Measurements from ENCODE around the gene NUP188. TPM values are rescaled to one million over a fixed set of nuclear protein-coding genes. Genes with fewer than 3 reads are reported as not detected.

Gene NUP188
- total and polyA plus RNA-seq, 10 of the 15 experiments (the other 5 are each of a cell fraction or from before 2014, with no cell fraction given) = 1.4 to 73.7 (median 48.9) TPM

GRCh38 chr9:128927731-128928411 lies 19.6 kb upstream of the NUP188 start:
- ChIA-PET POLR2A (interaction anchor here (0.7 to 1.4 kb wide), 3 partner anchors 66 to 222 kb away, joined by 3 read pairs; partner anchors contain the start of gene ENDOG), RAD21 (ENCODE audit: unreplicated experiment) (interaction anchor here (1.1 to 3.1 kb wide), 8 partner anchors 51 to 566 kb away, joined by 3 to 14 read pairs (median 6); partner anchors contain the start of genes ENDOG and SPOUT1), CTCF (interaction anchor here (0.8 to 8.0 kb wide), 29 partner anchors 8 to 566 kb away, joined by 3 to 158 read pairs (median 4); partner anchors contain the start of genes ENDOG, KYAT1, LRRC8A and PKN3), SMC1A (ENCODE audit: uncharacterized antibody, unreplicated experiment) (interaction anchor here (1.0 to 5.1 kb wide), 7 partner anchors 20 to 565 kb away, joined by 3 to 53 read pairs (median 5); partner anchors contain the start of gene SPOUT1)
- no peaks in the 10 kb centered on the region for H3K79me2 ChIP-seq (ENCODE audit: control insufficient read depth, insufficient read depth, low read length)
- no peaks in the 10 kb centered on the region for H3K27me3 ChIP-seq (replicated peaks in 1 of 2; ENCODE audit: control insufficient read depth in 2 of 2, insufficient read depth in 2 of 2, low read length in 1 of 2)
- H3K36me3 ChIP-seq (ENCODE audit: control insufficient read depth in 2 of 2, insufficient read depth in 2 of 2, low read length in 1 of 2) = no peaks in the 10 kb centered on the region
- no peaks in the 10 kb centered on the region for H4K20me1 ChIP-seq (ENCODE audit: control insufficient read depth, insufficient read depth)
- no peak overlapping the region for H3K9ac ChIP-seq (ENCODE audit: control insufficient read depth, insufficient read depth, low read length)
- no TSS peak for BruUV-seq (replicated peaks)
- intact Hi-C loops (cut with micrococcal nuclease; ENCODE audit: unreplicated experiment) = loop anchor here (1.0 to 5.0 kb wide), 3 partner anchors 46 to 281 kb away; partner anchors contain the start of genes KYAT1 and LRRC8A
- H3K4me2 ChIP-seq (ENCODE audit: control insufficient read depth, insufficient read depth) = no peak overlapping the region
- no peak overlapping the region for H3K27ac ChIP-seq (ENCODE audit: control insufficient read depth, insufficient read depth)
- H3K4me1 ChIP-seq (ENCODE audit: control insufficient read depth, insufficient read depth, low read length) = no peaks in the 10 kb centered on the region
- peak; percentile 9 for DNase-seq (ENCODE audit: low read depth, low spot score)
- ATAC-seq = peak; percentile 94
- no peak overlapping the region for H3K4me3 ChIP-seq
- TF ChIP-seq FOS (IDR thresholded peaks at IDR 0.05; ENCODE audit: borderline replicate concordance, extremely low read depth, insufficient read length) (no peak), TCF12 (IDR thresholded peaks at IDR 0.05; ENCODE audit: low read depth, low read length) (0 out of 2 replicates have a peak, but pooled peaks have one; percentile 12), SMARCA5 (IDR thresholded peaks at IDR 0.05) (no peak), CREB1 (IDR thresholded peaks at IDR 0.05; ENCODE audit: low read depth) (no peak), YY1 (IDR thresholded peaks at IDR 0.05; ENCODE audit: low read depth, low read length) (peak; percentile 52; the same call in 1 of the 2 replicates), RAD21 (IDR thresholded peaks at IDR 0.05; ENCODE audit: insufficient read depth, low read depth, low read length) (peak; percentile 95), EED (IDR thresholded peaks at IDR 0.05; ENCODE audit: low read depth) (peak; percentile 49; the same call in 1 of the 2 replicates), SMC3 (IDR thresholded peaks at IDR 0.05; ENCODE audit: borderline replicate concordance, low read length) (peak; percentile 97), TCF3 (IDR thresholded peaks at IDR 0.05; ENCODE audit: borderline replicate concordance, insufficient read depth, low read depth, low read length) (0 out of 2 replicates have a peak, but pooled peaks have one; percentile 45), IKZF2 (IDR thresholded peaks at IDR 0.05) (peak; percentile 59 to 63; a peak in 3 of 4 replicates), LARP7 (IDR thresholded peaks at IDR 0.05) (no peak), E4F1 (IDR thresholded peaks at IDR 0.05; ENCODE audit: borderline replicate concordance, partially characterized antibody) (no peak), NFYA (IDR thresholded peaks at IDR 0.05; ENCODE audit: borderline replicate concordance, low read depth, low read length) (no peak), SIN3A (IDR thresholded peaks at IDR 0.05; ENCODE audit: low read depth, low read length) (no peak), KAT2A (conservative IDR thresholded peaks at IDR 0.05; ENCODE audit: control insufficient read depth, low read depth, low read length) (no peak), IKZF1 (conservative IDR thresholded peaks at IDR 0.05) (peak; percentile 67), ATF7 (IDR thresholded peaks at IDR 0.05; ENCODE audit: low read depth) (no peak), CTCF (IDR thresholded peaks at IDR 0.05 in 2 of 3, conservative IDR thresholded peaks at IDR 0.05 in 1 of 3; ENCODE audit: control insufficient read depth in 2 of 3, extremely low read depth in 1 of 3, insufficient read depth in 1 of 3, low read depth in 3 of 3, low read length in 3 of 3) (peak; percentile 82 to 95 (median 87)), HDAC6 (IDR thresholded peaks at IDR 0.05; ENCODE audit: unreplicated experiment) (no peak), HDAC2 (IDR thresholded peaks at IDR 0.05) (no peak)
- no peaks in the 10 kb centered on the region for H3K9me3 ChIP-seq (replicated peaks; ENCODE audit: control insufficient read depth, insufficient read depth, low read length)
- FAIRE-seq = peak; percentile 56
- in situ Hi-C loops (cut with MboI) = loop anchor here (5.0 kb wide), 1 partner anchor 66 kb away; no protein-coding TSS in a partner anchor
- H2AFZ ChIP-seq (ENCODE audit: control insufficient read depth, low read depth, low read length) = peak overlapping the region; percentile 76
- 17% methylated on average over 10 of the region's 10 CpGs for WGBS (ENCODE audit: insufficient coverage, insufficient replicate concordance, low lambda C conversion rate, missing lambda C conversion rate)

All from GM12878 (cell line).